Glomerular visceral epithelial cell (primary cell): Measurements from ENCODE around the gene SOWAHC.

Experiments
- DNase-seq: peaks from one replicate; pipeline ENCODE4 v3.0.0-alpha.2; 2016; ENCODE audit errors: extremely low spot score

Gene SOWAHC

GRCh38 chr2:109646961-109647360 lies 32.8 kb downstream of the SOWAHC start:
- no peak for DNase-seq

- peak; percentile 41 for DNase-seq
These were observed 33.5 kb downstream of the SOWAHC start for GRCh38 chr2:109647636-109648035.

GRCh38 chr2:109648041-109648527 lies 33.9 kb downstream of the SOWAHC start:
- DNase-seq, result peak; percentile 37

- DNase-seq, result no peak
These were observed 35.9 kb downstream of the SOWAHC start for GRCh38 chr2:109649736-109650695.

GRCh38 chr2:109654326-109655050 lies 40.3 kb downstream of the SOWAHC start:
- DNase-seq, result no peak

GRCh38 chr2:109655287-109655686 lies 41.1 kb downstream of the SOWAHC start:
- no peak for DNase-seq

GRCh38 chr2:109659396-109660045 lies 45.4 kb downstream of the SOWAHC start:
- DNase-seq, result no peak

- no peak for DNase-seq
These were observed 46.1 kb downstream of the SOWAHC start for GRCh38 chr2:109660046-109660860.

GRCh38 chr2:109662889-109663288 lies 48.7 kb downstream of the SOWAHC start:
- no peak for DNase-seq

GRCh38 chr2:109663721-109664120 lies 49.6 kb downstream of the SOWAHC start:
- no peak for DNase-seq

GRCh38 chr2:109666466-109666865 lies 52.3 kb downstream of the SOWAHC start:
- DNase-seq, result no peak
